Hepatocyte (in vitro differentiated cells): ENCODE measurements around the gene HYAL2. TPM values are rescaled to one million over a fixed set of nuclear protein-coding genes. Genes with fewer than 3 reads are reported as not detected.
A peak's percentile ranks its signal among the peaks of the same experiment; 100 is the strongest.

Source experiments
- DNase-seq: peaks from one replicate; pipeline ENCODE4 v3.0.0-alpha.2; 2016; ENCODE audit warnings: low spot score
- H2AFZ ChIP-seq: fragments of 200-600 bp; sonication (generic); 2 replicates; pipeline ENCODE4 v1.6.0; 2016; ENCODE audit warnings: antibody characterized with exemption, mild to moderate bottlenecking
- H3K27ac ChIP-seq: fragments of 200-600 bp; sonication (generic); 2 replicates; pipeline ENCODE4 v1.5.1; 2016; ENCODE audit warnings: mild to moderate bottlenecking
- H3K27me3 ChIP-seq: fragments of 200-600 bp; sonication (generic); 2 replicates; pipeline ENCODE4 v1.6.1; 2016
- H3K36me3 ChIP-seq: fragments of 200-600 bp; sonication (generic); replicated peaks from 2 replicates; pipeline ENCODE4 v1.5.1; 2016; ENCODE audit warnings: low read depth; ENCODE audit not compliant: insufficient read depth
- H3K4me1 ChIP-seq: fragments of 200-600 bp; sonication (generic); 2 replicates; pipeline ENCODE4 v1.5.1; 2016; ENCODE audit warnings: mild to moderate bottlenecking, moderate library complexity; ENCODE audit not compliant: insufficient read depth
- H3K4me2 ChIP-seq: fragments of 200-600 bp; sonication (generic); 2 replicates; pipeline ENCODE4 v1.6.0; 2016
- H3K4me3 ChIP-seq: fragments of 200-600 bp; sonication (generic); 2 replicates; pipeline ENCODE4 v1.5.1; 2016; ENCODE audit warnings: mild to moderate bottlenecking
- H3K79me2 ChIP-seq: fragments of 200-600 bp; sonication (generic); 2 replicates; pipeline ENCODE4 v1.6.0; 2017; ENCODE audit warnings: mild to moderate bottlenecking
- H3K9me2 ChIP-seq: fragments of 200-600 bp; sonication (generic); replicated peaks from 2 replicates; pipeline ENCODE4 v1.6.0; 2017; ENCODE audit warnings: mild to moderate bottlenecking; ENCODE audit not compliant: insufficient read depth
- H3K9me3 ChIP-seq: fragments of 200-600 bp; sonication (generic); 2 replicates; pipeline ENCODE4 v1.5.1; 2016; ENCODE audit warnings: low read depth, mild to moderate bottlenecking
- H4K20me1 ChIP-seq: fragments of 200-600 bp; sonication (generic); 2 replicates; pipeline ENCODE4 v1.6.0; 2016; ENCODE audit warnings: mild to moderate bottlenecking; ENCODE audit not compliant: insufficient read depth, poor library complexity, severe bottlenecking
- EZH2 ChIP-seq: fragments of 200-600 bp; sonication (generic); IDR thresholded peaks from 2 replicates; pipeline ENCODE4 v1.6.1; 2016; ENCODE audit warnings: antibody characterized with exemption, mild to moderate bottlenecking, borderline replicate concordance
- EZH2phosphoT487 ChIP-seq: fragments of 200-600 bp; sonication (generic); IDR thresholded peaks from one replicate; pipeline ENCODE4 v1.6.1; 2018; ENCODE audit warnings: antibody characterized with exemption, mild to moderate bottlenecking, low read depth, moderate library complexity; ENCODE audit not compliant: unreplicated experiment, severe bottlenecking
- WGBS: methylation state at CpG from one replicate; pipeline ENCODE4 v1.1.6; 2016; ENCODE audit warnings: low lambda C conversion rate; ENCODE audit errors: missing lambda C conversion rate; 5-methylcytosine and 5-hydroxymethylcytosine counted together
- polyA plus RNA-seq: library from polyadenylated mRNA; unstranded; fragments of >200 nt; fragmentation: Nextera tagmentation; extraction: Ambion mirVana; gene quantifications from 2 replicates; pipeline ENCODE4 v1.2.1, GENCODE V29; 2016
- total RNA-seq: library from RNA; depleted of rRNA; stranded (reverse); fragments of >200 nt; gene quantifications from 2 replicates; pipeline ENCODE4 v1.2.3, GENCODE V29; 2014
- TF ChIP-seq, protein P1 (sequence below): fragments of 200-600 bp; sonication (generic); IDR thresholded peaks from 2 replicates; pipeline ENCODE4 v1.5.1; 2016; ENCODE audit warnings: antibody characterized with exemption, mild to moderate bottlenecking; ENCODE audit not compliant: poor library complexity

The HYAL2 gene
- total and polyA plus RNA-seq, 2 experiments from 2014 or later: 75.4 to 125 TPM

DNA sequence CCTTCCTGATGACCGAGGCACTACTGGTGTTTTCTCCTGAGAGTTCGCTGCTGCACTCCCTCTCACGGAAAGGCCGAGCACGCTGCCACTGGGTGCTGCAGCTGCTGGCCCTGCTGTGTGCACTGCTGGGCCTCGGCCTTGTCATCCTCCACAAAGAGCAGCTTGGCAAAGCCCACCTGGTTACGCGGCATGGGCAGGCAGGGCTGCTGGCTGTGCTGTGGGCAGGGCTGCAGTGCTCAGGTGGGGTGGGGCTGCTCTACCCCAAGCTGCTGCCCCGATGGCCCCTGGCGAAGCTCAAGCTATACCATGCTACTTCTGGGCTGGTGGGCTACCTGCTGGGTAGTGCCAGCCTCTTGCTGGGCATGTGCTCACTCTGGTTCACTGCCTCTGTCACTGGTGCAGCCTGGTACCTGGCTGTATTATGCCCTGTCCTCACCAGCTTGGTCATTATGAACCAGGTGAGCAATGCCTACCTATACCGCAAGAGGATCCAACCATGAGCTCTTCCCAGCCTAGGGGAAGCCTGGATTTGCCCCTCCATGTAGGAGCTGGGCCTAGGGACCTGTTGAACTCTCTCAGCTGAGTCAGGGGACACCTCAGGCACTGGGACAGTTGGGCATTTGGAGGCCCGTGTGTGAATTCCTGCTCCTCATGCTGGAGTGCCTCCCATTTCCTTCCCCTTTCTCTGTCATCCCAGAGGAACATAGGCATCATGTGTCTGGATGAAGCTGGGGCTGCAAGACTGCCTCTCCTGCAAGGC lies 30.9 kb upstream of the HYAL2 start:
- H3K79me2 ChIP-seq: peaks cover 55% of the 10 kb centered on the region

DNA sequence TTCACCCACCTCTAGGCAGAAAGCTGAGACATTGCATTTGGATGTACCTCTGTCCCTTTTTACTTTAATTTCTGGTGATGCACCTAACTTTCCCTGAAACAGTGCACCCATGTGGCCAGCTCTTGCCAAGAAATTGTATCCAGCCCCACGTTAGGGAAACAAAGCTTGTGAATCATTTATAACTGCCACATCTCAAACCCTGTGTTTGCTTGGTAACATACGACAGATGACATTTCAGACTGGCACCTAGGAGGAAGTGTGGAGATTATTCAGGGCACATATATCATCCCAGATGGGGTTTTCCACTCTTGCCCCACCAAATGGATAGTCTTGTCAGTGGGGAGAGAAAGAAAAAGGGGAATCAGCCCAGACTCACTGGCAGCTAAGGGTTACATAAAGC lies 30.2 kb upstream of the HYAL2 start:
- Histone ChIP-seq H3K27me3 (no peaks in the 10 kb centered on the region), H3K4me1 (peaks cover 36% of the 10 kb centered on the region), H3K9me2 (no peaks in the 10 kb centered on the region), H3K27ac (no peak overlapping the region), H2AFZ (no peak overlapping the region), H3K4me2 (no peak overlapping the region), H3K79me2 (peaks cover 48% of the 10 kb centered on the region), H4K20me1 (peaks cover 28% of the 10 kb centered on the region), H3K9me3 (no peaks in the 10 kb centered on the region), H3K4me3 (no peak overlapping the region), H3K36me3 (no peaks in the 10 kb centered on the region)
- 37% methylated on average over 2 of the region's 2 CpGs for WGBS
- DNase-seq: no peak
- TF ChIP-seq EZH2phosphoT487: no peak
- TF ChIP-seq, protein P1, sequence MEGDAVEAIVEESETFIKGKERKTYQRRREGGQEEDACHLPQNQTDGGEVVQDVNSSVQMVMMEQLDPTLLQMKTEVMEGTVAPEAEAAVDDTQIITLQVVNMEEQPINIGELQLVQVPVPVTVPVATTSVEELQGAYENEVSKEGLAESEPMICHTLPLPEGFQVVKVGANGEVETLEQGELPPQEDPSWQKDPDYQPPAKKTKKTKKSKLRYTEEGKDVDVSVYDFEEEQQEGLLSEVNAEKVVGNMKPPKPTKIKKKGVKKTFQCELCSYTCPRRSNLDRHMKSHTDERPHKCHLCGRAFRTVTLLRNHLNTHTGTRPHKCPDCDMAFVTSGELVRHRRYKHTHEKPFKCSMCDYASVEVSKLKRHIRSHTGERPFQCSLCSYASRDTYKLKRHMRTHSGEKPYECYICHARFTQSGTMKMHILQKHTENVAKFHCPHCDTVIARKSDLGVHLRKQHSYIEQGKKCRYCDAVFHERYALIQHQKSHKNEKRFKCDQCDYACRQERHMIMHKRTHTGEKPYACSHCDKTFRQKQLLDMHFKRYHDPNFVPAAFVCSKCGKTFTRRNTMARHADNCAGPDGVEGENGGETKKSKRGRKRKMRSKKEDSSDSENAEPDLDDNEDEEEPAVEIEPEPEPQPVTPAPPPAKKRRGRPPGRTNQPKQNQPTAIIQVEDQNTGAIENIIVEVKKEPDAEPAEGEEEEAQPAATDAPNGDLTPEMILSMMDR: peak; percentile 28

More for the DNA sequence above, 30.9 kb upstream of the HYAL2 start:
- H2AFZ ChIP-seq: no peak overlapping the region
- WGBS: 93% methylated on average over 12 of the region's 12 CpGs
- H3K9me3 ChIP-seq: no peaks in the 10 kb centered on the region
- H3K9me2 ChIP-seq: no peaks in the 10 kb centered on the region
- no peak overlapping the region for H3K4me2 ChIP-seq
- no peak for DNase-seq
- H3K27me3 ChIP-seq: no peaks in the 10 kb centered on the region
- no peaks in the 10 kb centered on the region for H3K36me3 ChIP-seq
- peaks cover 42% of the 10 kb centered on the region for H3K4me1 ChIP-seq
- H3K27ac ChIP-seq: no peak overlapping the region
- H4K20me1 ChIP-seq: peaks cover 35% of the 10 kb centered on the region
- H3K4me3 ChIP-seq: no peak overlapping the region
- no peak for TF ChIP-seq EZH2phosphoT487
- TF ChIP-seq EZH2: no peak
- TF ChIP-seq, protein P1: no peak

DNA sequence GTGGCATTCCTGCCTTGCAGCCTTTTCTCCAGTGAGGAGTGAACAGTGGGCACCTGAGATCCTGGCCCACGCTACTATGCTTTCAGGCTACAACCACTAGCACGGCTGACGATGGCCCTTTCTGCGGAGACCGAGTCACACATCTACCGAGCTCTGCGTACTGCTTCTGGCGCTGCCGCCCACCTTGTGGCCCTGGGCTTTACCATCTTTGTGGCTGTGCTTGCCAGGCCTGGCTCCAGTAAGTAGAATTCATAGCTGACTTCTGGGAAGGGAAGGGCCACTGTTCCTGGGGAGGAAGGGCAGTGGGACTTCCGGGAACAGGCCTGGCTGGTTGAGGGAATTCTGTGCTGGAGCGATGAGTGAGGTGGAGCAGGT lies 28.8 kb upstream of the HYAL2 start:
- Histone ChIP-seq H3K79me2 (peaks cover 34% of the 10 kb centered on the region), H4K20me1 (peaks cover 14% of the 10 kb centered on the region), H3K27me3 (no peaks in the 10 kb centered on the region), H3K9me3 (no peaks in the 10 kb centered on the region), H3K4me3 (peak overlapping the region; percentile 81), H3K27ac (no peak overlapping the region), H3K4me1 (peaks cover 22% of the 10 kb centered on the region), H3K9me2 (no peaks in the 10 kb centered on the region), H2AFZ (no peak overlapping the region), H3K4me2 (peak overlapping the region; percentile 91), H3K36me3 (no peaks in the 10 kb centered on the region)
- DNase-seq: no peak
- WGBS: 74% methylated on average over 11 of the region's 11 CpGs
- TF ChIP-seq, protein P1: no peak
- no peak for TF ChIP-seq EZH2
- no peak for TF ChIP-seq EZH2phosphoT487
